HCT116 (cell line): ENCODE results near the gene NOL11. TPM values are rescaled to one million over a fixed set of nuclear protein-coding genes. Genes with fewer than 3 reads are reported as not detected.

ENCODE experiments used
- ATAC-seq: fragments of 200-7000 bp; cut with Tn5 transposase; 2 replicates; pipeline ENCODE4 v1.9.1; 2020; ENCODE audit warnings: mild to moderate bottlenecking, moderate library complexity
- BruUV-seq: library from RNA; stranded (reverse); fragments of 400-500 nt; replicated peaks from 2 replicates; lab custom pipeline; 2021; lab: Mats Ljungman, UMichigan
- CTCF ChIA-PET: fragments of 300-600 bp; sonication (Branson Sonifier 250); formaldehyde crosslinking; loops from one replicate; lab custom pipeline; 2021; ENCODE audit warnings: antibody characterized with exemption; lab: Charles Lee
- POLR2A ChIA-PET: fragments of 300-600, 350-600 bp; sonication (Branson Sonifier 250); formaldehyde crosslinking; loops from one replicate; lab custom pipeline; 2021; ENCODE audit warnings: antibody characterized with exemption; lab: Charles Lee
- RAD21 ChIA-PET, 2 experiments: fragments of 300-600 bp; sonication (Branson Sonifier 250); formaldehyde crosslinking; loops; one replicate each; lab custom pipeline; 2023; ENCODE audit warnings: low total read pairs in 2 of 2; ENCODE audit not compliant: uncharacterized antibody in 2 of 2, unreplicated experiment in 2 of 2, low non-redundant PET in 1 of 2; lab: Charles Lee
- DNase-seq: peaks from one replicate; pipeline ENCODE4 v3.0.0-alpha.2; 2010; ENCODE audit warnings: low read depth, low spot score
- H2AFZ ChIP-seq: fragments of 200-600 bp; shearing (Covaris generic), sonication (generic); 2 replicates; pipeline ENCODE4 v1.6.1; 2017; ENCODE audit warnings: low read depth, mixed run types, mixed read lengths, antibody characterized with exemption, low read length; ENCODE audit not compliant: poor library complexity, severe bottlenecking
- H3K27ac ChIP-seq: 2 replicates; pipeline ENCODE4 v1.5.1; 2012; ENCODE audit warnings: low read depth, low read length
- H3K27me3 ChIP-seq: fragments of 200-600 bp; sonication (generic); 2 replicates; pipeline ENCODE4 v1.6.1; 2016; ENCODE audit warnings: mixed run types, low read length, mixed read lengths; ENCODE audit not compliant: insufficient read depth
- H3K36me3 ChIP-seq, 2 experiments: fragments of 200-500 bp in 1 of 2; fragments of 200-600 bp in 1 of 2; sonication (Bioruptor generic) in 1 of 2; sonication (generic) in 1 of 2; 2 replicates each; pipeline versions ENCODE4 v1.5.1 to v1.6.1; 2014 to 2016; ENCODE audit warnings: low read length in 2 of 2, inconsistent platforms in 1 of 2, mixed read lengths in 1 of 2, mixed run types in 1 of 2; ENCODE audit not compliant: insufficient read depth in 2 of 2, control insufficient read depth in 1 of 2
- H3K4me1 ChIP-seq, 2 experiments: fragments of 200-600 bp in 1 of 2; sonication (generic) in 1 of 2; 2 replicates each; pipeline versions ENCODE4 v1.5.1 to v1.6.1; 2012 to 2017; ENCODE audit warnings: low read length in 2 of 2, inconsistent platforms in 1 of 2, mild to moderate bottlenecking in 1 of 2, mixed read lengths in 1 of 2, mixed run types in 1 of 2, moderate library complexity in 1 of 2; ENCODE audit not compliant: insufficient read depth in 2 of 2, control insufficient read depth in 1 of 2
- H3K4me2 ChIP-seq: fragments of 200-600 bp; sonication (generic); 2 replicates; pipeline ENCODE4 v1.6.1; 2017; ENCODE audit warnings: mixed run types, low read length, mixed read lengths
- H3K4me3 ChIP-seq, 2 experiments: fragments of 200-600 bp in 1 of 2; sonication (generic) in 1 of 2; replicated peaks in 1 of 2; 2 replicates each; pipeline ENCODE4 v1.5.1; 2011 to 2016; ENCODE audit warnings: low read length in 2 of 2, control low read depth in 1 of 2, low read depth in 1 of 2, mild to moderate bottlenecking in 1 of 2, mixed read lengths in 1 of 2, mixed run types in 1 of 2
- H3K79me2 ChIP-seq: fragments of 200-600 bp; sonication (generic); 2 replicates; pipeline ENCODE4 v1.6.1; 2017; ENCODE audit warnings: mild to moderate bottlenecking, mixed run types, low read length, moderate library complexity, mixed read lengths; ENCODE audit not compliant: insufficient read depth
- H3K9ac ChIP-seq: fragments of 200-600 bp; sonication (generic); 2 replicates; pipeline ENCODE4 v1.6.1; 2016; ENCODE audit warnings: low read length, mixed read lengths
- H3K9me2 ChIP-seq: fragments of 200-600 bp; sonication (generic), shearing (Covaris generic); 2 replicates; pipeline ENCODE4 v1.6.1; 2017; ENCODE audit warnings: mixed run types, mild to moderate bottlenecking, moderate library complexity; ENCODE audit not compliant: insufficient read depth
- H3K9me3 ChIP-seq, 2 experiments: fragments of 200-500 bp in 1 of 2; fragments of 200-600 bp in 1 of 2; sonication (Bioruptor generic) in 1 of 2; sonication (generic) in 1 of 2; 2 replicates each; pipeline ENCODE4 v1.6.1; 2014 to 2017; ENCODE audit warnings: low read length in 2 of 2, mixed read lengths in 2 of 2, inconsistent platforms in 1 of 2, low read depth in 1 of 2, mild to moderate bottlenecking in 1 of 2, mixed run types in 1 of 2, moderate library complexity in 1 of 2; ENCODE audit not compliant: control insufficient read depth in 1 of 2, insufficient read depth in 1 of 2
- H4K20me1 ChIP-seq: fragments of 200-600 bp; sonication (generic), shearing (Covaris generic); 2 replicates; pipeline ENCODE4 v1.6.1; 2017; ENCODE audit warnings: mixed run types, mild to moderate bottlenecking, moderate library complexity; ENCODE audit not compliant: insufficient read depth
- ATF3 ChIP-seq: IDR thresholded peaks from 2 replicates; pipeline ENCODE4 v1.6.1; 2012
- CTCF ChIP-seq, 3 experiments: fragments of 200-600 bp in 1 of 3; sonication (generic) in 1 of 3; IDR thresholded peaks in 2 of 3; conservative IDR thresholded peaks in 1 of 3; 2 replicates each; pipeline ENCODE4 v1.5.1; 2012 to 2017; ENCODE audit warnings: low read depth in 2 of 3, low read length in 2 of 3, antibody characterized with exemption in 1 of 3, borderline replicate concordance in 1 of 3, control low read depth in 1 of 3, mild to moderate bottlenecking in 1 of 3, mixed read lengths in 1 of 3, mixed run types in 1 of 3, moderate library complexity in 1 of 3; ENCODE audit not compliant: insufficient read depth in 1 of 3
- EGR1 ChIP-seq: IDR thresholded peaks from 2 replicates; pipeline ENCODE4 v1.6.1; 2012; ENCODE audit warnings: low read depth
- ELF1 ChIP-seq: IDR thresholded peaks from 2 replicates; pipeline ENCODE4 v1.6.1; 2012; ENCODE audit warnings: low read depth, borderline replicate concordance
- EZH2 ChIP-seq: fragments of 200-600 bp; sonication (generic); IDR thresholded peaks from 2 replicates; pipeline ENCODE4 v1.6.1; 2017; ENCODE audit warnings: antibody characterized with exemption, mixed run types
- FOSL1 ChIP-seq: IDR thresholded peaks from 2 replicates; pipeline ENCODE4 v1.6.1; 2012; ENCODE audit warnings: low read depth
- JUND ChIP-seq: IDR thresholded peaks from 2 replicates; pipeline ENCODE4 v1.6.1; 2012
- POLR2A ChIP-seq: IDR thresholded peaks from 2 replicates; pipeline ENCODE4 v1.7.0; 2011; ENCODE audit warnings: borderline replicate concordance; ENCODE audit not compliant: insufficient read depth, insufficient read length; ENCODE audit errors: extremely low read depth
- RAD21 ChIP-seq: IDR thresholded peaks from 2 replicates; pipeline ENCODE4 v1.6.1; 2012; ENCODE audit warnings: low read depth, mild to moderate bottlenecking
- SIN3A ChIP-seq: IDR thresholded peaks from 2 replicates; pipeline ENCODE4 v1.6.1; 2012; ENCODE audit warnings: low read depth
- SP1 ChIP-seq: IDR thresholded peaks from 2 replicates; pipeline ENCODE4 v1.6.1; 2012; ENCODE audit warnings: low read depth
- SRF ChIP-seq: IDR thresholded peaks from 2 replicates; pipeline ENCODE4 v1.6.1; 2012; ENCODE audit warnings: low read depth
- TCF7L2 ChIP-seq: IDR thresholded peaks from 2 replicates; pipeline ENCODE4 v1.7.0; 2011; ENCODE audit warnings: borderline replicate concordance, inconsistent platforms; ENCODE audit not compliant: insufficient read depth, insufficient read length; ENCODE audit errors: extremely low read depth
- YY1 ChIP-seq: IDR thresholded peaks from 2 replicates; pipeline ENCODE4 v1.6.1; 2011; ENCODE audit warnings: low read length, low read depth, moderate library complexity, mild to moderate bottlenecking; ENCODE audit not compliant: insufficient replicate concordance; ENCODE audit errors: extremely low read depth
- ZFX ChIP-seq: fragments of 450-650 bp; IDR thresholded peaks from 2 replicates; pipeline ENCODE4 v1.6.1; 2017
- ZNF274 ChIP-seq: fragments of 200-500 bp; sonication (Bioruptor generic); IDR thresholded peaks from 2 replicates; pipeline ENCODE4 v1.6.1; 2014; ENCODE audit warnings: mild to moderate bottlenecking, low read depth, low read length, inconsistent platforms
- intact Hi-C: fragments of 100-400 bp; cut with micrococcal nuclease; formaldehyde crosslinking; loops from 2 replicates; pipeline ENCODE4 v1.10.0; 2022
- total RNA-seq: library from RNA; stranded (reverse); gene quantifications from one replicate; pipeline ENCODE4 v1.2.1, GENCODE V29; 2021; ENCODE audit not compliant: unreplicated experiment
- TF ChIP-seq, protein P1 (sequence below): IDR thresholded peaks from 2 replicates; pipeline ENCODE4 v1.6.1; 2011; ENCODE audit warnings: mild to moderate bottlenecking, low read length, moderate library complexity; ENCODE audit not compliant: insufficient replicate concordance; ENCODE audit errors: extremely low read depth
- TF ChIP-seq, protein P2 (sequence below): IDR thresholded peaks from 2 replicates; pipeline ENCODE4 v1.6.1; 2012; ENCODE audit warnings: low read depth

The NOL11 gene
- total RNA-seq, 1 experiment from 2014 or later: 118 TPM

DNA sequence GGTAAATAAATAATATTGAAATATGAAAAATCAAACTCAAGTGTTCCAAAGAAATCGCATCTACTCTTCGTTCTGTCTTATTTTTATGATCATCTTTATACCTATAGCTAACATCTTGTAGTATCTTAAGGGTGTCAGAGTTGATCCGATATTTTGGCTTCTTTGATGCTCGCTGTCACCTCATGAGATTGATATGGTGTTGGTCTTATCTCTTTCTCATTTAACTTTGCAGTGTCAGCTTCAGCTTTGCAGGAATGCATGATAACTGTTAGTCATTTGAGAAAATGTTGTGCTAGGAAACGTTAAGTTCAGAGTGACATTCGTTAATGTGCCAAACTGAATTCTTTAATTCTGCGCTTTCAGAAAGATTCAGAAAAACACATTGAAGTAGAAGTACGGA lies 19.4 kb downstream of the NOL11 start:
- DNase-seq: no peak
- H3K27ac ChIP-seq: no peak overlapping the region
- H3K9me2 ChIP-seq: no peaks in the 10 kb centered on the region
- peaks cover 61% of the 10 kb centered on the region for H3K79me2 ChIP-seq
- H4K20me1 ChIP-seq: peaks cover 23% of the 10 kb centered on the region
- ATAC-seq: no peak
- no peaks in the 10 kb centered on the region for H3K4me1 ChIP-seq
- intact Hi-C loops: no loop called here
- H3K9ac ChIP-seq: no peak overlapping the region
- no TSS peak for BruUV-seq
- CTCF ChIA-PET: interaction anchor here (1.1 kb wide), 1 partner anchor 9 kb away, joined by 3 read pairs; no protein-coding TSS in a partner anchor
- no peaks in the 10 kb centered on the region for H3K9me3 ChIP-seq
- RAD21 ChIA-PET: no interaction called here
- H2AFZ ChIP-seq: no peak overlapping the region
- H3K4me2 ChIP-seq: no peak overlapping the region
- peaks cover 73 to 85% of the 10 kb centered on the region in 2 experiments for H3K36me3 ChIP-seq
- no peak overlapping the region for H3K4me3 ChIP-seq
- POLR2A ChIA-PET: no interaction called here
- H3K27me3 ChIP-seq: no peaks in the 10 kb centered on the region
- TF ChIP-seq YY1 (no peak), RAD21 (no peak), FOSL1 (no peak), ZNF274 (no peak), JUND (no peak), TCF7L2 (no peak), SIN3A (no peak), ZFX (no peak), CTCF (IDR thresholded peaks at IDR 0.05 in 2 of 3, conservative IDR thresholded peaks at IDR 0.05 in 1 of 3; ENCODE audit: borderline replicate concordance in 1 of 3, insufficient read depth in 1 of 3, low read depth in 2 of 3, low read length in 2 of 3) (no peak), SP1 (no peak), SRF (no peak), EGR1 (no peak), ELF1 (no peak), POLR2A (no peak), ATF3 (no peak), EZH2 (no peak)
- TF ChIP-seq, protein P1, sequence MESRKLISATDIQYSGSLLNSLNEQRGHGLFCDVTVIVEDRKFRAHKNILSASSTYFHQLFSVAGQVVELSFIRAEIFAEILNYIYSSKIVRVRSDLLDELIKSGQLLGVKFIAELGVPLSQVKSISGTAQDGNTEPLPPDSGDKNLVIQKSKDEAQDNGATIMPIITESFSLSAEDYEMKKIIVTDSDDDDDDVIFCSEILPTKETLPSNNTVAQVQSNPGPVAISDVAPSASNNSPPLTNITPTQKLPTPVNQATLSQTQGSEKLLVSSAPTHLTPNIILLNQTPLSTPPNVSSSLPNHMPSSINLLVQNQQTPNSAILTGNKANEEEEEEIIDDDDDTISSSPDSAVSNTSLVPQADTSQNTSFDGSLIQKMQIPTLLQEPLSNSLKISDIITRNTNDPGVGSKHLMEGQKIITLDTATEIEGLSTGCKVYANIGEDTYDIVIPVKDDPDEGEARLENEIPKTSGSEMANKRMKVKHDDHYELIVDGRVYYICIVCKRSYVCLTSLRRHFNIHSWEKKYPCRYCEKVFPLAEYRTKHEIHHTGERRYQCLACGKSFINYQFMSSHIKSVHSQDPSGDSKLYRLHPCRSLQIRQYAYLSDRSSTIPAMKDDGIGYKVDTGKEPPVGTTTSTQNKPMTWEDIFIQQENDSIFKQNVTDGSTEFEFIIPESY: no peak
- TF ChIP-seq, protein P2, sequence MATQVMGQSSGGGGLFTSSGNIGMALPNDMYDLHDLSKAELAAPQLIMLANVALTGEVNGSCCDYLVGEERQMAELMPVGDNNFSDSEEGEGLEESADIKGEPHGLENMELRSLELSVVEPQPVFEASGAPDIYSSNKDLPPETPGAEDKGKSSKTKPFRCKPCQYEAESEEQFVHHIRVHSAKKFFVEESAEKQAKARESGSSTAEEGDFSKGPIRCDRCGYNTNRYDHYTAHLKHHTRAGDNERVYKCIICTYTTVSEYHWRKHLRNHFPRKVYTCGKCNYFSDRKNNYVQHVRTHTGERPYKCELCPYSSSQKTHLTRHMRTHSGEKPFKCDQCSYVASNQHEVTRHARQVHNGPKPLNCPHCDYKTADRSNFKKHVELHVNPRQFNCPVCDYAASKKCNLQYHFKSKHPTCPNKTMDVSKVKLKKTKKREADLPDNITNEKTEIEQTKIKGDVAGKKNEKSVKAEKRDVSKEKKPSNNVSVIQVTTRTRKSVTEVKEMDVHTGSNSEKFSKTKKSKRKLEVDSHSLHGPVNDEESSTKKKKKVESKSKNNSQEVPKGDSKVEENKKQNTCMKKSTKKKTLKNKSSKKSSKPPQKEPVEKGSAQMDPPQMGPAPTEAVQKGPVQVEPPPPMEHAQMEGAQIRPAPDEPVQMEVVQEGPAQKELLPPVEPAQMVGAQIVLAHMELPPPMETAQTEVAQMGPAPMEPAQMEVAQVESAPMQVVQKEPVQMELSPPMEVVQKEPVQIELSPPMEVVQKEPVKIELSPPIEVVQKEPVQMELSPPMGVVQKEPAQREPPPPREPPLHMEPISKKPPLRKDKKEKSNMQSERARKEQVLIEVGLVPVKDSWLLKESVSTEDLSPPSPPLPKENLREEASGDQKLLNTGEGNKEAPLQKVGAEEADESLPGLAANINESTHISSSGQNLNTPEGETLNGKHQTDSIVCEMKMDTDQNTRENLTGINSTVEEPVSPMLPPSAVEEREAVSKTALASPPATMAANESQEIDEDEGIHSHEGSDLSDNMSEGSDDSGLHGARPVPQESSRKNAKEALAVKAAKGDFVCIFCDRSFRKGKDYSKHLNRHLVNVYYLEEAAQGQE: no peak
